GM18499 (cell line): Measurements from ENCODE around the gene SART1.
"Not testable (repeated sequence)": the region's sequence is repeated elsewhere in the genome, so short reads cannot be mapped to it uniquely, and the experiment has no call there.

Experiments
- ATAC-seq: cut with Tn5 transposase; IDR thresholded peaks from one replicate; pipeline ENCODE4 v1.9.1; 2021; ENCODE audit warnings: moderate number of reproducible peaks; ENCODE audit not compliant: insufficient read depth, unreplicated experiment

SART1 gene

DNA sequence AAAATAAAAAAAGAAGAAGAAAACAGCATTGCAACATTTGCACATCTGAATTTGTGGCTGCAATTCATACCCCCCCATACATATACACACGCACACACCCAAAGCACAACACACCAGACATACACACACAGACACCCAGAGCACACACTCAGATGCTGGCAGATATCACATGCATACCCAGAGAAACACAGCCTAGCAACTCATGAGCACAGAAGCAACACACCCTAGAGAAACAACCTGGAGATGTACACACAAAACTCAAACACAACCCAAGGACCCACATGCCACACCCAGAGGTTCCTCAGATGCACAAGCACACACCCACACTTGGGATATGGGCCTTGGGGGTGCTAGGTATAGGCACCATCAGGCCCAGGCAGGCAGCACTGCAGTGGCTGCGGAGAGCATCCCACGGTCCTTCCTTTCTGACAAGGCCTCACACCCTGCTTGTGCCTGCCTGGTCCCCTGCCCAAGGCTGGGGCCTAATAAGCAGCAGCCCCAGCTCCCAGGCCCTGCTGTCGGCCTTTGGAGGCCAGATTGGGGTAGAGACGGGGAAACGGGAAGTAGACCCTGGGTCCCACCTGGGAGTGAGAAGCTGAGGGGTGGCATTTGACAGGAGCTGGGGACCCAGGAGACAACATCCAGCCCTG, 53.4 kb downstream of the SART1 start:
- ATAC-seq, result no peak

DNA sequence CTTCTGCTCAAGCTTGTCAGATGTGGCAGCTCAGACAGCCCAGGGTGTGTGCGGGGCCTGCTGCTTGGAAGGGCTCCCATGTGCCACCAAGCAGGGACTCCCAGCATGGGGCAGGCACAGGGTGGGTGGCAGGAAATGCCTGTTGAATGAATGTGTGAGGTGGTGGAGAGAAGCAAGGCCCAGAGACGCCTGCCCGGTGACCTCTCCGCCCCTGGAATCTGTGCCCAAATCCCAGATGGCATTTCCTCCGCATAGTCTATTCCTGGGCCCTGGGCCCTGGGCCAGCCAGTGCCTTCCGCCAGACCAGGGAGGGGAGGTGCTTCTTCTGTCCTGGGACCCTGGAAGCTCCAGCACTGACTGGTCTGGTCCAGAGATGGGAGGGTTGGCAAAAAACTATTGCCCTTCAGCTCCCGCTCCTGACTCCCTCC, 53.9 kb downstream of the SART1 start:
- ATAC-seq, result no peak

DNA sequence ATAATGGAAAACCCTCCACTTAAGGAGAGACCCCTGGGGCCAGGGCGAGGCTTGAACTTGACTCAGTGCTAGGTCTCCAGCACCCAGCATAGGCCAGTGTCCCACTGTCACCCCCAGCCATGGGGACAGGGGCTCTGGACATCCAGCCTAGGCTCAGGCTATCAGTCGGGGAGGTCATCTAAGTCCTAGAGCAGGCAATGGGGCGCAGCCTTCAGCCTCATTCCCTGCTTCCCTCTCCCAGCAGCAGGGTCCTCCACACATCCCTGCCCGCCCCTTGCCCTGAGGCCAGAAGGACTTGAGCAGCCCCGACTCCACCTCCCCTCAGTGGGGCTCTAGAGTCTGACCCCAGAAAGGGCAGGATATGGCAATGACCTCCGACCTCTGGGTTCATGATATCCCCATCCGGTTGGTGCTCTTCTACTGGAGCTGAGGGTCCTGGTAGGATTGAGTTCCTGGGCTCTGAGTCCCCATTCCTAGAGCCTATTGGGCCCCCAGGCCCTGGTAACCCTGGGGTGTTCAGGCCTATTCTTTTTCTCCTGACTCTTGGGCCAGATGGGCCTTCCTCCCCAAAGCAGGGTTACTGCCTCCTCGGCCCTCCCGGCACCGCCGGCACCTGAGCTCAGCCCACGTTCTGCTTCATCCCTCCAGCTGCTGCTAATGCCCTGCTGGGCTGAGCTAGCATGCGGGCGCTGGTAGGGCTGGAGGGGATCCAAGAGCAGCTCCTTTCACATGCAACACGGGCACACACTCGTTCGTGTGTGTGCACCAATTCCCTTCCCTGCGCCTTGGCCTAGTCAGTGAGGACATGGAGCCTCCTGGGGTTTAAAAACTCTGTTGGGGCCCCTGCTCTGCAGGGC, 54.6 kb downstream of the SART1 start:
- no peak for ATAC-seq

DNA sequence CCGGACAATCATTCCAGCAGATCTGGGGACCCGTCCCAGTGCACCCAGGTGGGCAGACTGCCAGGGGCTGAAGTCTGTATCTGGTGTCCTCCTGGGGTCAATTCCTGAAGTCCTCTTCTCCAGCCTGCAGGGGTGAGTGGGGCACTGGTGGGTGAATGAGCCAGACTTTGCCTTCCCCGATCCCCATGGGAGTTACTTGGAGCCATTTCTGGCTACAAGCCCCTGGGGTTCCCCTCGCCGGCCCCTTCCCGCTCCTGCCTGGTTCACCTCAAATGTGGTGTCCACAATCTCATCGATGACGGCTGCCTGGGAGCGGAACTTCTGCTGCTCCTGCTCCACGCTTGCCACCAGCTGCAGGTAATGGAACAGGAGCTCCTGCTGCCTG, 55.3 kb downstream of the SART1 start:
- no peak for ATAC-seq

DNA sequence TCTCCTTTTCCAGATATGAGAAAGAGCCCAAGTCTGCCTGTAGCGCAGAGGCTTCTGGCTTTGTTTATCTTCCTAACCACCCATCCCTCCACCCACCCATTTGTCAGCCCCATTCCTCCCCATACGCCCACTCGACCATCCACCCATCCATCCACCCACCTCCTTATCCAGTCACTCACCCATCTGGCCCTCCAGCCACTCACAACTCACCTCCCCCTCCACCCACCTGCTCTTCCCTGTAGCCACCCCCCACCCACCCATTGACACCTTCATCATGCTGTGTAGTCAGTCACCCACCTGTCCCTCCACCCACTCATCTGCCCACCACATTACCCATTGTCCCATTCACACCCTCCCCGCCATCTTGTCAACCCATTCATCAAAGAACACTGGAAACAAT, 55.8 kb downstream of the SART1 start:
- no peak for ATAC-seq

DNA sequence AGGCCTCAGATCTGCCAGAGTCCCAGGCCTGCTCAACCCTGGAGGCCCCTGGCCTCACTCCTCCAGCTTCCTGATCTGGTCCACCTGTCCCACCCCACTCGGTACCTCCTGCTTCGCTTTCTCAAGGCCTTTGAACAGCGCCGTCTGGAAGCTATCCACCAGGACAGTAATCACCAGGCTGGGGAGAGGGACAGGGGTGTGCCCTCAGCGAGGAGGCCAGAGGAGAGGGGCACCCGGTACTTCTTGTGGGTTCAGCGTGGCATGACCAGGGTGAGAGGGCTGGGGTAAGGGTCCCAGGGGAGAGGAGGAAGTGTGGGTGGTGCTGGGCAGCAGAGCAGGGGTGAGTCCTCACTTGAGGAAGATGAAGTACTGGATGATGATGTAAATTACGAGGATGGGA, 58.7 kb downstream of the SART1 start:
- no peak for ATAC-seq

DNA sequence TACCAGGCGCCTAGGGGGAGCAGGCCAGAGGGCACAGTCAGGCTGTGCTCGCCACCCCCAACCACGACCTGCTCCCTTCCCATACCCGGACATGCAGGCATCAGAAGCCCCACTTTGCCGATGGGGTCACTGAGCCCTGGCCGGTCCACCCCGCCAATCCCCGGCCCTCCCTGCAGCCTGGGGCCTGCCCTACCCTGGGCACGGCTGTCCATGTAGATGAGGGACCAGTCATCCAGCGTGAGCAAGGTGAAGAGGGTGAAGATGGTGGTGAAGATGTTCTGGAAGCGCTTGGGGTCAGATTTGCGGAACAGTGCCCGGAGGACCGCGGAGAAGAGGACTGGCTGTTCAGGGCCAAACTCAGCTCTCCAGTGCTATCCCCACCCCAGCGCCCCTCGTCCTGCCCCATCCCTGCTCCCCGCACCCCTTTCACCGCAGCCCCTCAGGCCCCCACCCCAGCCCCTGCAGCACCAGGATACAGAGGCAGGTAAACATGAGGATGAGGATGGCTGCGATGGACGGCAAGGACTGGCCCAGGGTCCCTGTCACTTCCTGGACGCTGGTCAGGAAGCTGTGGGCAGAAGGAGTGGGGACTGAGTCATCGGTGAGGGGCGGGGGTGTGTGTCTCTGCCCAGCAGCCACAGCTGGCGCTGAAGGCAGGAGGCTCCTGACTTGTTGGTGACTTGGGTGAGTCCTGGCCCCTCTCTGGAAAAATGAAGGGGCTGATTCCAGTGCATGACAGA, 59.3 kb downstream of the SART1 start:
- ATAC-seq, result no peak

DNA sequence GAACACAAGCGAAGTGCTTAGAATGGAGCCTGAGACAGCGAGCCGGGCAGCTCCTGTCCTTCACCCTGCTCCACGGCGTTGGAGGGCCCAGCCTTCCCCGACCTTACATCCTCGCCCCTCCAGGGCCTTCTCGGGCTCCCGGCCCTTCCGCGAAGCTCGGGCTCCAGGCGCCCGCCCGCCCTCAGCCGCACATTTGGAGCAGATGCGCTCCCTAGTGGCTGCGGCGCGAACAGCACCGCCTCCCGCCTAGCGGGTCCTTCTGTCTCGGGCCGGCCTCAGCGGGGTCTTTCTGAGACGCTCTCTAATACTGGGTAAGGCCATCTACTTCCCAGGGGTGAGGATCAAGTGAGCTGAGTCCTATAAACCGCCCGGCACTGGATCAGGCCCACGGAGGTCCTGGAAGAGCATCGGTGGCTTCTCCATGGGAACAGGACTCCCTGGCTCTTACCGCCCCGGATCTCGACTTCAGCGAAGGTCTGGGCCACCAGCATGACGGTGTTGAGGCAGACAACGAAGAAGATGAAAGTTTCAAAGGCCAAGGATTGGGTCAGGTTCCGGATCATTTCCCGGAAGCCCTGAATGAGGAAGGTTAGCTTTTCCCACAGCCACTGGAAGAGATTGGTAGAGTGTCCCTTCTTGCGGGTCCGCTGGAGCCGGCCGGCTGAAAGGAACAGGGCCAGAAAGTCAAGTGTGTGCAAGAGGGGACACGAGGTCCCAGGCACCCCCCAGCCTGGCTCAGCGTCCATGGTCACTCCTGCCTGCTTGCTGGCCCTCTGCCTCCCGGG, 61.1 kb downstream of the SART1 start:
- ATAC-seq, result no peak

DNA sequence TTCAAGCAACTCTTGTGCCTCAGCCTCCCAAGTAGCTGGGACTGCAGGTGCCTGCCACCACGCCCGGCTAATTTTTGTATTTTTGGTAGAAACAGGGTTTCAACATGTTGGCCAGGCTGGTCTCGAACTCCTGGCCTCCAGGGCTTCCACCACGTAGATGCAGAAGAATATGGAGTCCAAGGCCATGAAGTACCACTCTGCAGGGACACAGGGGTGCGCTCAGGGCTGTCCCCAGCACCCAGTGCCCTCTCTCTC, 61.6 kb downstream of the SART1 start:
- not testable (repeated sequence) for ATAC-seq

DNA sequence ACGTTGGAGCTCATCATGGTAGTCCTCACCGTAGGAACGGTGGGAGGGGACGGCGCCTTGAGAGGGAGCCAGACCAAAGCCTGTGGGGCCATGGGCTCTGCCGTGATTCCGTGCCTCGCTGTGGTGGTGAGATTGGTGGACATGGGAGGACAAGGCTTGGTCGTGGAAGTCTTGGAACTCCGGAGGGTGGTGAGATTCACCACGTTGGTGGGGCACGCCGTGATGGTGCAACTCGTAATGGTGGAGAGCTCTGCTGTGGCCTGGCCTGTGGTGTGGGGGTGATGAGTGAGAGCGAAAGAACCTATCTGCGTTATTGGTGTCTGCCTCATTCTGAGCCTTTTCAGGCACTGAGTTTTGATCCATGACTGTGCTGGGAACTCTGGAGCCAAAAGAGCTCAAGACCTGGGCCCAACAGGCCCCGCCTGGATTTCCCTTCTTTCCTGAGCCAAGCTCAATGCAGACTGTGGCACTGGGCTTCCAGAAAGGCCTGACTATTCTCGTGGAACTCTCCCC, 64.5 kb downstream of the SART1 start, which contains the start of gene CATSPER1:
Gene CATSPER1, minus strand, starts transcription at position 463 of the 513 bp plus-strand sequence. Its CDS starts 100 bp downstream, at position 363.
- no peak for ATAC-seq
